SU-DHL-6 (cell line): Measurements from ENCODE around the gene HYAL1.

ENCODE experiments used
- CTCF ChIP-seq: fragments of 200-600 bp; sonication (generic); IDR thresholded peaks from one replicate; pipeline ENCODE4 v1.5.1; 2017; ENCODE audit warnings: antibody characterized with exemption, mild to moderate bottlenecking, low read length, moderate library complexity; ENCODE audit not compliant: insufficient read depth, poor library complexity, severe bottlenecking
- EZH2phosphoT487 ChIP-seq: fragments of 200-600 bp; sonication (generic), shearing (Covaris generic); conservative IDR thresholded peaks from 2 replicates; pipeline ENCODE4 v1.6.1; 2018; ENCODE audit warnings: mild to moderate bottlenecking, antibody characterized with exemption, low read length, moderate library complexity, mixed read lengths

- TF ChIP-seq CTCF (no peak), EZH2phosphoT487 (no peak)
Measured at GRCh38 chr3:50262778-50263177, 40.6 kb downstream of the HYAL1 start.
